ENCODE results near the gene DPY19L1.

GRCh38 chr7:35011085-35011484 is 26.2 kb downstream of the DPY19L1 start:
- no peak for TF ChIP-seq CTCF (IDR thresholded peaks at IDR 0.05; ENCODE audit: insufficient read depth, low read depth, low read length)
- TF ChIP-seq EZH2 (IDR thresholded peaks at IDR 0.05; ENCODE audit: insufficient read depth, low read length), result no peak

Data from astrocyte (in vitro differentiated cells and primary cell).